CD14-positive monocyte (primary cell): Measurements from ENCODE around the gene PACSIN2. TPM values are rescaled to one million over a fixed set of nuclear protein-coding genes. Genes with fewer than 3 reads are reported as not detected.

Experiments used
- DNase-seq, 3 donors: peaks; one replicate each; pipeline ENCODE4 v3.0.0-alpha.2; 2011 to 2022
- H2AFZ ChIP-seq: 2 replicates; pipeline ENCODE4 v1.6.0; 2012; ENCODE audit warnings: mild to moderate bottlenecking, low read depth, low read length, inconsistent platforms; ENCODE audit not compliant: insufficient read depth, poor library complexity, severe bottlenecking
- H3K27ac ChIP-seq, 2 donors: 1 replicate in 1 of 2; 2 replicates in 1 of 2; pipeline ENCODE4 v1.5.1; 2012 to 2013; ENCODE audit warnings: low read length in 2 of 2, control low read depth in 1 of 2, inconsistent platforms in 1 of 2, low read depth in 1 of 2, mild to moderate bottlenecking in 1 of 2
- H3K27me3 ChIP-seq, 2 donors: one replicate each; pipeline versions ENCODE4 v1.6.0 to v1.6.1; 2011 to 2013; ENCODE audit warnings: low read length in 2 of 2; ENCODE audit not compliant: control insufficient read depth in 2 of 2, insufficient read depth in 2 of 2
- H3K36me3 ChIP-seq, 2 donors: replicated peaks in 1 of 2; 1 replicate in 1 of 2; 2 replicates in 1 of 2; pipeline versions ENCODE4 v1.5.1 to v1.6.1; 2012 to 2013; ENCODE audit warnings: low read length in 2 of 2, control low read depth in 1 of 2, inconsistent platforms in 1 of 2, mild to moderate bottlenecking in 1 of 2; ENCODE audit not compliant: insufficient read depth in 2 of 2, control insufficient read depth in 1 of 2
- H3K4me1 ChIP-seq, 2 donors: 1 replicate in 1 of 2; 2 replicates in 1 of 2; pipeline versions ENCODE4 v1.5.1 to v1.6.1; 2012 to 2013; ENCODE audit warnings: low read length in 2 of 2, control low read depth in 1 of 2, inconsistent platforms in 1 of 2, mild to moderate bottlenecking in 1 of 2, moderate library complexity in 1 of 2; ENCODE audit not compliant: insufficient read depth in 2 of 2, control insufficient read depth in 1 of 2
- H3K4me2 ChIP-seq: replicated peaks from 2 replicates; pipeline ENCODE3; 2012; ENCODE audit warnings: low read length, moderate library complexity, mild to moderate bottlenecking; ENCODE audit not compliant: poor library complexity, severe bottlenecking; ENCODE audit errors: extremely low read depth
- H3K4me3 ChIP-seq, 3 experiments: fragments of 200-600 bp in 1 of 3; sonication (generic) in 1 of 3; replicated peaks in 1 of 3; 1 replicate in 2 of 3; 2 replicates in 1 of 3; pipeline ENCODE4 v1.5.1; 2011 to 2013; ENCODE audit warnings: low read length in 3 of 3, mild to moderate bottlenecking in 3 of 3, control low read depth in 2 of 3, low read depth in 2 of 3, inconsistent platforms in 1 of 3, moderate library complexity in 1 of 3
- H3K79me2 ChIP-seq: 2 replicates; pipeline ENCODE4 v1.6.0; 2012; ENCODE audit warnings: mild to moderate bottlenecking, control low read depth, inconsistent platforms, low read length, moderate library complexity; ENCODE audit not compliant: insufficient read depth
- H3K9ac ChIP-seq: 2 replicates; pipeline ENCODE4 v1.6.0; 2017; ENCODE audit warnings: low read length, mild to moderate bottlenecking; ENCODE audit not compliant: insufficient read depth, poor library complexity, severe bottlenecking
- H3K9me3 ChIP-seq, 2 donors: replicated peaks in 1 of 2; 1 replicate in 1 of 2; 2 replicates in 1 of 2; pipeline versions ENCODE4 v1.5.1 to v1.6.1; 2012 to 2013; ENCODE audit warnings: low read length in 2 of 2, control low read depth in 1 of 2; ENCODE audit not compliant: control insufficient read depth in 1 of 2, insufficient read depth in 1 of 2
- H4K20me1 ChIP-seq: 2 replicates; pipeline ENCODE4 v1.6.0; 2012; ENCODE audit warnings: mild to moderate bottlenecking, low read length, control low read depth, moderate library complexity; ENCODE audit not compliant: insufficient read depth
- H3K27ac Mint-ChIP-seq, 7 donors: one replicate each; pipeline ENCODE4 v1.8.0; 2020; ENCODE audit warnings: mild to moderate bottlenecking in 7 of 7, mixed read lengths in 7 of 7, moderate library complexity in 6 of 7, inconsistent platforms in 2 of 7
- H3K27me3 Mint-ChIP-seq, 3 donors: one replicate each; pipeline ENCODE4 v1.8.0; 2021 to 2022; ENCODE audit warnings: low read depth in 3 of 3, mild to moderate bottlenecking in 3 of 3, mixed read lengths in 3 of 3, moderate library complexity in 3 of 3, inconsistent platforms in 1 of 3
- H3K36me3 Mint-ChIP-seq, 2 donors: one replicate each; pipeline ENCODE4 v1.8.0; 2020; ENCODE audit warnings: mixed read lengths in 2 of 2, inconsistent platforms in 1 of 2, mild to moderate bottlenecking in 1 of 2
- H3K4me1 Mint-ChIP-seq: one replicate; pipeline ENCODE4 v1.8.0; 2020; ENCODE audit warnings: mild to moderate bottlenecking, mixed read lengths
- H3K4me3 Mint-ChIP-seq, 2 donors: one replicate each; pipeline ENCODE4 v1.8.0; 2020; ENCODE audit warnings: mild to moderate bottlenecking in 2 of 2, mixed read lengths in 2 of 2, moderate library complexity in 1 of 2
- H3K9me3 Mint-ChIP-seq, 7 donors: one replicate each; pipeline ENCODE4 v1.8.0; 2020 to 2022; ENCODE audit warnings: mixed read lengths in 7 of 7, mild to moderate bottlenecking in 6 of 7, moderate library complexity in 6 of 7, inconsistent platforms in 2 of 7
- CTCF ChIP-seq: fragments of 200-600 bp; IDR thresholded peaks from one replicate; pipeline ENCODE4 v1.8.0; 2022; ENCODE audit warnings: antibody characterized with exemption, mild to moderate bottlenecking
- WGBS: methylation state at CpG from one replicate; pipeline ENCODE4 v1.1.5; 2013; ENCODE audit warnings: missing lambda C conversion rate; ENCODE audit not compliant: insufficient coverage; 5-methylcytosine and 5-hydroxymethylcytosine counted together
- intact Hi-C, 2 donors: fragments of 100-400 bp; cut with micrococcal nuclease; formaldehyde crosslinking; loops; one replicate each; pipeline versions ENCODE4 v1.15.0 to v1.15.1; 2023
- polyA plus RNA-seq, 3 donors: library from polyadenylated mRNA; depleted of rRNA in 1 of 3; unstranded in 2 of 3; stranded (reverse) in 1 of 3; fragments of 300-500 nt in 2 of 3; fragments of >200 nt in 1 of 3; fragmentation: Illumina TruSeq in 2 of 3; gene quantifications; 1 replicate in 2 of 3; 2 replicates in 1 of 3; pipeline ENCODE4 v1.2.3, GENCODE V29; 2012 to 2021

The PACSIN2 gene
- polyA plus RNA-seq, 3 donors, result 31.2 to 45.7 (median 40.2) TPM

DNA sequence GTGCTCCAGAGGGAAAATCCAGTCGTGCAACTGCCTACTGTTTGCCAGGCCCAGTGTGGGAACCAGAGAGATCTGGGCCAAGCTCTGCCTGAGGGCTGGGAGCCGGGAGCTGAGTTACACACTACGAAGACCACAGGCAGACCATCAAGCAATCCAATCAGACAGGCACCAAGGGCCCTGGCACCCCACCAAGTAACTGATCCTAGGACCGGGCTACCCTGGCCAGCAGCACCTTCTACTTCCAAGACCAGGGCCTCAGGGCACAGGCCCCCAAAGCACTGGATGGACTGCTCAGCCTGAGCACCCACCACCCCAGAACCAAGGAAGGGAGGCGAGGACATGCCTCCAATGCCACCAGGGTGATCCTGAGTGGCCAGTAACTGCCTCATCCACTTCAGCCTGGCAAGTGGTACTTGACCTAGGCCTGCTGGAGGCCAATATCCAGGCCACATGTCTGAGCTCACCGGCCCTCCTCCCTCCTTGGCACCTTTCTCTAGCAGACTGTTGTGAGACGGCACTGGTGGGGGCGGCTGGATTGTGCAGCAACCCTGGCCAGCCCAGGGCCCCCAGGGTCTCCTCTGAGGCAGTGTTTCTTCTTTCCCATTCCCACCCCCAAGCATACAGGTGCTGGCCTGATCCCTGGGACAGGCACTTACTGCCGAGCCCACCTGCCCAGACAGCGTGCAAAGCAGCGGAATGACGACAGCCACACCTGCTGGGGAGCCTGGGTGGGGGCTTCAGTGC is 137.2 kb downstream of the PACSIN2 start:
- no peaks in the 10 kb centered on the region for H3K79me2 ChIP-seq
- no peaks in the 10 kb centered on the region for H3K9me3 Mint-ChIP-seq
- H3K9me3 ChIP-seq, result no peaks in the 10 kb centered on the region
- H2AFZ ChIP-seq, result no peak overlapping the region
- H3K36me3 ChIP-seq, result peaks cover 97 to 100% of the 10 kb centered on the region in 2 donors
- WGBS, result 96% methylated on average over 12 of the region's 12 CpGs
- peaks cover 29% of the 10 kb centered on the region for H4K20me1 ChIP-seq
- no peak overlapping the region for H3K4me2 ChIP-seq
- H3K27me3 ChIP-seq, result no peaks in the 10 kb centered on the region
- no peak overlapping the region for H3K4me3 Mint-ChIP-seq
- DNase-seq, result no peak
- H3K4me1 Mint-ChIP-seq, result no peaks in the 10 kb centered on the region
- peaks cover 81 to 100% of the 10 kb centered on the region in 2 donors for H3K36me3 Mint-ChIP-seq
- H3K27ac Mint-ChIP-seq, result peak overlapping the region in 1 of 7 donors; percentile 21
- H3K4me1 ChIP-seq, result no peaks in the 10 kb centered on the region
- intact Hi-C loops, result no loop called here
- TF ChIP-seq CTCF, result no peak
- H3K4me3 ChIP-seq, result no peak overlapping the region
- no peak overlapping the region for H3K27ac ChIP-seq
- H3K9ac ChIP-seq, result no peak overlapping the region
- H3K27me3 Mint-ChIP-seq, result no peaks in the 10 kb centered on the region

- H3K4me1 Mint-ChIP-seq, result no peaks in the 10 kb centered on the region
- peak overlapping the region in 2 of 7 donors; percentile 21 to 38 for H3K27ac Mint-ChIP-seq
- no peaks in the 10 kb centered on the region for H3K9me3 Mint-ChIP-seq
- no peaks in the 10 kb centered on the region for H3K79me2 ChIP-seq
- H3K9me3 ChIP-seq, result no peaks in the 10 kb centered on the region
- intact Hi-C loops, result no loop called here
- H4K20me1 ChIP-seq, result peaks cover 29% of the 10 kb centered on the region
- no peaks in the 10 kb centered on the region for H3K27me3 Mint-ChIP-seq
- no peak overlapping the region for H3K4me3 ChIP-seq
- no peak for DNase-seq
- no peaks in the 10 kb centered on the region for H3K4me1 ChIP-seq
- no peak overlapping the region for H3K9ac ChIP-seq
- 93% methylated on average over 5 of the region's 8 CpGs for WGBS
- no peak overlapping the region for H3K27ac ChIP-seq
- no peak for TF ChIP-seq CTCF
- H3K4me3 Mint-ChIP-seq, result no peak overlapping the region
- H3K27me3 ChIP-seq, result no peaks in the 10 kb centered on the region
- peaks cover 80 to 100% of the 10 kb centered on the region in 2 donors for H3K36me3 Mint-ChIP-seq
- H2AFZ ChIP-seq, result no peak overlapping the region
- H3K4me2 ChIP-seq, result no peak overlapping the region
- H3K36me3 ChIP-seq, result peaks cover 97 to 100% of the 10 kb centered on the region in 2 donors
Measured at GRCh38 chr22:42877158-42877557, 137.8 kb downstream of the PACSIN2 start.
